HCT116 (cell line): ENCODE results near the gene IFITM1. TPM values are rescaled to one million over a fixed set of nuclear protein-coding genes. Genes with fewer than 3 reads are reported as not detected.

Experiments used
- ATAC-seq: fragments of 200-7000 bp; cut with Tn5 transposase; 2 replicates; pipeline ENCODE4 v1.9.1; 2020; ENCODE audit warnings: mild to moderate bottlenecking, moderate library complexity
- BruUV-seq: library from RNA; stranded (reverse); fragments of 400-500 nt; replicated peaks from 2 replicates; lab custom pipeline; 2021; lab: Mats Ljungman, UMichigan
- CTCF ChIA-PET: fragments of 300-600 bp; sonication (Branson Sonifier 250); formaldehyde crosslinking; loops from one replicate; lab custom pipeline; 2021; ENCODE audit warnings: antibody characterized with exemption; lab: Charles Lee
- POLR2A ChIA-PET: fragments of 300-600, 350-600 bp; sonication (Branson Sonifier 250); formaldehyde crosslinking; loops from one replicate; lab custom pipeline; 2021; ENCODE audit warnings: antibody characterized with exemption; lab: Charles Lee
- RAD21 ChIA-PET, 2 experiments: fragments of 300-600 bp; sonication (Branson Sonifier 250); formaldehyde crosslinking; loops; one replicate each; lab custom pipeline; 2023; ENCODE audit warnings: low total read pairs in 2 of 2; ENCODE audit not compliant: uncharacterized antibody in 2 of 2, unreplicated experiment in 2 of 2, low non-redundant PET in 1 of 2; lab: Charles Lee
- DNase-seq: peaks from one replicate; pipeline ENCODE4 v3.0.0-alpha.2; 2010; ENCODE audit warnings: low read depth, low spot score
- H2AFZ ChIP-seq: fragments of 200-600 bp; shearing (Covaris generic), sonication (generic); 2 replicates; pipeline ENCODE4 v1.6.1; 2017; ENCODE audit warnings: low read depth, mixed run types, mixed read lengths, antibody characterized with exemption, low read length; ENCODE audit not compliant: poor library complexity, severe bottlenecking
- H3K27ac ChIP-seq: 2 replicates; pipeline ENCODE4 v1.5.1; 2012; ENCODE audit warnings: low read depth, low read length
- H3K27me3 ChIP-seq: fragments of 200-600 bp; sonication (generic); 2 replicates; pipeline ENCODE4 v1.6.1; 2016; ENCODE audit warnings: mixed run types, low read length, mixed read lengths; ENCODE audit not compliant: insufficient read depth
- H3K36me3 ChIP-seq, 2 experiments: fragments of 200-500 bp in 1 of 2; fragments of 200-600 bp in 1 of 2; sonication (Bioruptor generic) in 1 of 2; sonication (generic) in 1 of 2; 2 replicates each; pipeline versions ENCODE4 v1.5.1 to v1.6.1; 2014 to 2016; ENCODE audit warnings: low read length in 2 of 2, inconsistent platforms in 1 of 2, mixed read lengths in 1 of 2, mixed run types in 1 of 2; ENCODE audit not compliant: insufficient read depth in 2 of 2, control insufficient read depth in 1 of 2
- H3K4me1 ChIP-seq, 2 experiments: fragments of 200-600 bp in 1 of 2; sonication (generic) in 1 of 2; 2 replicates each; pipeline versions ENCODE4 v1.5.1 to v1.6.1; 2012 to 2017; ENCODE audit warnings: low read length in 2 of 2, inconsistent platforms in 1 of 2, mild to moderate bottlenecking in 1 of 2, mixed read lengths in 1 of 2, mixed run types in 1 of 2, moderate library complexity in 1 of 2; ENCODE audit not compliant: insufficient read depth in 2 of 2, control insufficient read depth in 1 of 2
- H3K4me2 ChIP-seq: fragments of 200-600 bp; sonication (generic); 2 replicates; pipeline ENCODE4 v1.6.1; 2017; ENCODE audit warnings: mixed run types, low read length, mixed read lengths
- H3K4me3 ChIP-seq, 2 experiments: fragments of 200-600 bp in 1 of 2; sonication (generic) in 1 of 2; replicated peaks in 1 of 2; 2 replicates each; pipeline ENCODE4 v1.5.1; 2011 to 2016; ENCODE audit warnings: low read length in 2 of 2, control low read depth in 1 of 2, low read depth in 1 of 2, mild to moderate bottlenecking in 1 of 2, mixed read lengths in 1 of 2, mixed run types in 1 of 2
- H3K79me2 ChIP-seq: fragments of 200-600 bp; sonication (generic); 2 replicates; pipeline ENCODE4 v1.6.1; 2017; ENCODE audit warnings: mild to moderate bottlenecking, mixed run types, low read length, moderate library complexity, mixed read lengths; ENCODE audit not compliant: insufficient read depth
- H3K9ac ChIP-seq: fragments of 200-600 bp; sonication (generic); 2 replicates; pipeline ENCODE4 v1.6.1; 2016; ENCODE audit warnings: low read length, mixed read lengths
- H3K9me2 ChIP-seq: fragments of 200-600 bp; sonication (generic), shearing (Covaris generic); 2 replicates; pipeline ENCODE4 v1.6.1; 2017; ENCODE audit warnings: mixed run types, mild to moderate bottlenecking, moderate library complexity; ENCODE audit not compliant: insufficient read depth
- H3K9me3 ChIP-seq, 2 experiments: fragments of 200-500 bp in 1 of 2; fragments of 200-600 bp in 1 of 2; sonication (Bioruptor generic) in 1 of 2; sonication (generic) in 1 of 2; 2 replicates each; pipeline ENCODE4 v1.6.1; 2014 to 2017; ENCODE audit warnings: low read length in 2 of 2, mixed read lengths in 2 of 2, inconsistent platforms in 1 of 2, low read depth in 1 of 2, mild to moderate bottlenecking in 1 of 2, mixed run types in 1 of 2, moderate library complexity in 1 of 2; ENCODE audit not compliant: control insufficient read depth in 1 of 2, insufficient read depth in 1 of 2
- H4K20me1 ChIP-seq: fragments of 200-600 bp; sonication (generic), shearing (Covaris generic); 2 replicates; pipeline ENCODE4 v1.6.1; 2017; ENCODE audit warnings: mixed run types, mild to moderate bottlenecking, moderate library complexity; ENCODE audit not compliant: insufficient read depth
- ATF3 ChIP-seq: IDR thresholded peaks from 2 replicates; pipeline ENCODE4 v1.6.1; 2012
- CEBPB ChIP-seq: IDR thresholded peaks from 2 replicates; pipeline ENCODE4 v1.6.1; 2012; ENCODE audit warnings: low read depth
- EGR1 ChIP-seq: IDR thresholded peaks from 2 replicates; pipeline ENCODE4 v1.6.1; 2012; ENCODE audit warnings: low read depth
- FOSL1 ChIP-seq: IDR thresholded peaks from 2 replicates; pipeline ENCODE4 v1.6.1; 2012; ENCODE audit warnings: low read depth
- MAX ChIP-seq: IDR thresholded peaks from 2 replicates; pipeline ENCODE4 v1.6.1; 2012
- RAD21 ChIP-seq: IDR thresholded peaks from 2 replicates; pipeline ENCODE4 v1.6.1; 2012; ENCODE audit warnings: low read depth, mild to moderate bottlenecking
- SIN3A ChIP-seq: IDR thresholded peaks from 2 replicates; pipeline ENCODE4 v1.6.1; 2012; ENCODE audit warnings: low read depth
- ZBTB33 ChIP-seq: IDR thresholded peaks from 2 replicates; pipeline ENCODE4 v1.6.1; 2011; ENCODE audit warnings: mild to moderate bottlenecking, low read length, moderate library complexity; ENCODE audit not compliant: insufficient replicate concordance; ENCODE audit errors: extremely low read depth
- ZFX ChIP-seq: fragments of 450-650 bp; IDR thresholded peaks from 2 replicates; pipeline ENCODE4 v1.6.1; 2017
- intact Hi-C: fragments of 100-400 bp; cut with micrococcal nuclease; formaldehyde crosslinking; loops from 2 replicates; pipeline ENCODE4 v1.10.0; 2022
- total RNA-seq: library from RNA; stranded (reverse); gene quantifications from one replicate; pipeline ENCODE4 v1.2.1, GENCODE V29; 2021; ENCODE audit not compliant: unreplicated experiment
- TF ChIP-seq, protein P1 (sequence below), 3 experiments: fragments of 200-600 bp in 1 of 3; sonication (generic) in 1 of 3; IDR thresholded peaks in 2 of 3; conservative IDR thresholded peaks in 1 of 3; 2 replicates each; pipeline ENCODE4 v1.5.1; 2012 to 2017; ENCODE audit warnings: low read depth in 2 of 3, low read length in 2 of 3, antibody characterized with exemption in 1 of 3, borderline replicate concordance in 1 of 3, control low read depth in 1 of 3, mild to moderate bottlenecking in 1 of 3, mixed read lengths in 1 of 3, mixed run types in 1 of 3, moderate library complexity in 1 of 3; ENCODE audit not compliant: insufficient read depth in 1 of 3

Gene IFITM1
- total RNA-seq, 1 experiment from 2014 or later, result 6.1 TPM

DNA sequence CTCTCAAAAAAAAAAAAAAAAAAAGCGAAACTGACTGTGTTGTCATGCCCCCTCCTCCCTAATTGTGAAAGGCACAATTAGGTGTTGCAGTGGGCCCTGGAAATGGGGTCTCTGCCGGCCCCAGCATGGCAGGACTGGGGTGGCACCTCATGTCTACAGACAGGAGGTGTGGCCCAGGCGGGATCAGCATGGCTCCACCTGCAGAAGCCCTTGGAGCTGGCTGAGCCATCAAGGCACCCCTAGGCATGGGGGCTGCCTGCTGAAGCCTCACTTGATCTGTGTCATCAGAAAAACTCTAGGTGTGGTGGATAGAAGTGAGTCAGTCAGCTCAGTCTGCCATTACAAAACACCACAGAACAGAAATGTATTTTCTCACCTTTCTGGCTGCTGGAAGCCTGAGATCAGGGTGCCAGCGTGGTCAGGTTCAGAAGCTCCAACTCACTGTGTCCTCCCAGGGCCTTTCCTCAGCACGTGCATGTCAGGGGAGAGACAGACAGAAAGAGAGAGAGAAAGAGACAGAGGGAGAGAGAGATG, 45.4 kb downstream of the IFITM1 start:
- no TSS peak for BruUV-seq
- TF ChIP-seq ZBTB33 (no peak), MAX (no peak)
- TF ChIP-seq, all 23 proteins: peak for 0
- H3K79me2 ChIP-seq, result no peaks in the 10 kb centered on the region
- H3K27ac ChIP-seq, result no peak overlapping the region
- ChIA-PET POLR2A (no interaction called here), CTCF (no interaction called here), RAD21 (interaction anchor here in 1 of 2 experiments (0.7 kb wide), 1 partner anchor 448 kb away, joined by 3 read pairs; no protein-coding TSS in a partner anchor)
- no peak overlapping the region for H3K4me3 ChIP-seq
- peaks cover 8% of the 10 kb centered on the region in 2 experiments; a peak in 2 of 4 replicates for H3K9me3 ChIP-seq
- H3K9ac ChIP-seq, result no peak overlapping the region
- H3K9me2 ChIP-seq, result no peaks in the 10 kb centered on the region
- intact Hi-C loops, result loop anchor here (5.0 kb wide), 1 partner anchor 57 kb away; no protein-coding TSS in a partner anchor
- H3K4me2 ChIP-seq, result no peak overlapping the region
- DNase-seq, result no peak
- H3K4me1 ChIP-seq, result peaks cover 9 to 18% of the 10 kb centered on the region in 2 experiments
- no peaks in the 10 kb centered on the region for H3K27me3 ChIP-seq
- H3K36me3 ChIP-seq, result no peaks in the 10 kb centered on the region
- no peak overlapping the region for H2AFZ ChIP-seq
- ATAC-seq, result no peak
- no peaks in the 10 kb centered on the region for H4K20me1 ChIP-seq

DNA sequence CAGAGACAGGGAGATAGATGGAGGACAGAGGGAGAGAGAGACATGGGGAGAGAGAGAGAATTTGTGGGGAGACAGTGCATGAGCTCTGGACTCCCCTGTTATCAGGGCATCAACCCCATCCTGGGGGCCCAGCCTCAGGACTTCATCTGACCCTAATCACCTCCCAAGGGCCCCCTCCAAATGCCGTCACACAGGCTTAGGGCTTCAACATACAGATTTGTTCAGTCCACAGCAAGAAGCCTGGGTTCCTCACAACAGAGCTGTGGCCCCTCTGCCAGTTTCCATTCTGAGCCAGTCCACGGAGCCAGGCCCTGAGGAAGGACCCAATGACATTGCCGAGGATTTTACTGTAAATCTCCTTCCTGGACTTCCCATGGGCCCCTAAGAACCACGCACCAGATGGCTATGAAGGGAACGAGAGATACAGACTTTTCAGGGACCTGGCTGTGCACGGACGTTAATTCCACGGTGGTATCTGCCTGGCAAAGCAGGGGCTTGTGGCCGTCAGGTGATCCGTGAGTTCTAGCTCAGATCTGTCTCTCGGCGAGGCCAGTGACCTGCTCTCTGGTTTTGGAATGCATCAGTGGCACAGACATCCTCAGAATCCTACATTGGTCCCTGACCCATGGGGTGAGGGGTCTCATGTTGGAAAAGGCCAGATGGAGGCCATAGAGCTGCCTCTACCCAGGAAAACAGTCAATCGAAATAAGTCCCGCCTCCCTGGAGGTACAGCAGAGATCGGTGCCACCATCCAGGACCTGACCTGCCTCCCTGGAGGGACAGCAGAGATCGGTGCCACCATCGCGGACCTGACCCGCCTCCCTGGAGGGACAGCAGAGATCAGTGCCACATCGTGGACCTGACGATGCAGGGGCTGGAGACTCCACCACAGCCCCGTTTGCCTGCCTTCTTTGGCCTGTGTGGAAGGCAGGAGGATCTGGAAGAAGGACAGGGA, 46.8 kb downstream of the IFITM1 start:
- Histone ChIP-seq H3K9me3 (peaks cover 8% of the 10 kb centered on the region in 2 experiments; a peak in 2 of 4 replicates), H3K27me3 (no peaks in the 10 kb centered on the region), H3K9ac (no peak overlapping the region), H3K9me2 (no peaks in the 10 kb centered on the region), H3K4me3 (no peak overlapping the region), H3K79me2 (no peaks in the 10 kb centered on the region), H3K4me1 (peaks cover 1 to 13% of the 10 kb centered on the region in 2 experiments), H3K36me3 (no peaks in the 10 kb centered on the region), H4K20me1 (no peaks in the 10 kb centered on the region), H3K4me2 (no peak overlapping the region), H2AFZ (no peak overlapping the region), H3K27ac (no peak overlapping the region)
- DNase-seq (no peak), ATAC-seq (no peak)
- BruUV-seq, result no TSS peak
- ChIA-PET CTCF (interaction anchor here (1.7 kb wide), 1 partner anchor 30 kb away, joined by 4 read pairs; no protein-coding TSS in a partner anchor), RAD21 (no interaction called here), POLR2A (no interaction called here)
- intact Hi-C loops, result no loop called here
- TF ChIP-seq ATF3 (no peak), FOSL1 (no peak), RAD21 (no peak), EGR1 (no peak), MAX (no peak), CEBPB (no peak), SIN3A (no peak), ZFX (no peak)
- TF ChIP-seq, protein P1, sequence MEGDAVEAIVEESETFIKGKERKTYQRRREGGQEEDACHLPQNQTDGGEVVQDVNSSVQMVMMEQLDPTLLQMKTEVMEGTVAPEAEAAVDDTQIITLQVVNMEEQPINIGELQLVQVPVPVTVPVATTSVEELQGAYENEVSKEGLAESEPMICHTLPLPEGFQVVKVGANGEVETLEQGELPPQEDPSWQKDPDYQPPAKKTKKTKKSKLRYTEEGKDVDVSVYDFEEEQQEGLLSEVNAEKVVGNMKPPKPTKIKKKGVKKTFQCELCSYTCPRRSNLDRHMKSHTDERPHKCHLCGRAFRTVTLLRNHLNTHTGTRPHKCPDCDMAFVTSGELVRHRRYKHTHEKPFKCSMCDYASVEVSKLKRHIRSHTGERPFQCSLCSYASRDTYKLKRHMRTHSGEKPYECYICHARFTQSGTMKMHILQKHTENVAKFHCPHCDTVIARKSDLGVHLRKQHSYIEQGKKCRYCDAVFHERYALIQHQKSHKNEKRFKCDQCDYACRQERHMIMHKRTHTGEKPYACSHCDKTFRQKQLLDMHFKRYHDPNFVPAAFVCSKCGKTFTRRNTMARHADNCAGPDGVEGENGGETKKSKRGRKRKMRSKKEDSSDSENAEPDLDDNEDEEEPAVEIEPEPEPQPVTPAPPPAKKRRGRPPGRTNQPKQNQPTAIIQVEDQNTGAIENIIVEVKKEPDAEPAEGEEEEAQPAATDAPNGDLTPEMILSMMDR (IDR thresholded peaks at IDR 0.05 in 2 of 3, conservative IDR thresholded peaks at IDR 0.05 in 1 of 3; ENCODE audit: borderline replicate concordance in 1 of 3, insufficient read depth in 1 of 3, low read depth in 2 of 3, low read length in 2 of 3), result no peak
